Stimulated activated CD4-positive, alpha-beta T cell treated with anti-CD3 and anti-CD28 coated beads, Interleukin-4, amount 100 ng/mL, for 4 hours (primary cell): ENCODE measurements around the gene NPAS1.
"Not testable (repeated sequence)": the region's sequence is repeated elsewhere in the genome, so short reads cannot be mapped to it uniquely, and the experiment has no call there.

Experiments
- DNase-seq, 2 experiments: peaks; one replicate each; pipeline ENCODE4 v3.0.0-alpha.2; 2020

NPAS1 gene

GRCh38 chr19:46992699-46993535 is 26.7 kb upstream of the NPAS1 start:
- no peak for DNase-seq

GRCh38 chr19:46993622-46994021 is 26.0 kb upstream of the NPAS1 start:
- DNase-seq = no peak

- DNase-seq = no peak
These were observed 25.4 kb upstream of the NPAS1 start for GRCh38 chr19:46994141-46994686.

- no peak for DNase-seq
These were observed 24.1 kb upstream of the NPAS1 start for GRCh38 chr19:46995492-46995891.

GRCh38 chr19:46998445-46999125 is 21.1 kb upstream of the NPAS1 start:
- no peak for DNase-seq

- DNase-seq = no peak
These were observed 20.3 kb upstream of the NPAS1 start for GRCh38 chr19:46999377-46999776.

- DNase-seq = no peak
These were observed 19.8 kb upstream of the NPAS1 start for GRCh38 chr19:46999878-47000277.

- DNase-seq = no peak
These were observed 19.3 kb upstream of the NPAS1 start for GRCh38 chr19:47000373-47000772.

- DNase-seq = no peak
These were observed 18.1 kb upstream of the NPAS1 start for GRCh38 chr19:47001584-47001983.

- no peak for DNase-seq
These were observed 17.4 kb upstream of the NPAS1 start for GRCh38 chr19:47002106-47002766.

GRCh38 chr19:47002853-47003610 is 16.6 kb upstream of the NPAS1 start:
- DNase-seq = no peak

GRCh38 chr19:47003611-47004465 is 15.8 kb upstream of the NPAS1 start:
- DNase-seq = no peak

GRCh38 chr19:47005164-47005641 is 14.4 kb upstream of the NPAS1 start:
- no peak for DNase-seq

GRCh38 chr19:47005873-47006272 is 13.8 kb upstream of the NPAS1 start:
- DNase-seq = no peak

GRCh38 chr19:47006496-47006895 is 13.1 kb upstream of the NPAS1 start:
- DNase-seq = no peak

- DNase-seq = not testable (repeated sequence)
These were observed 9.1 kb upstream of the NPAS1 start for GRCh38 chr19:47010549-47010948.

GRCh38 chr19:47012617-47013016 is 7.0 kb upstream of the NPAS1 start:
- DNase-seq = no peak

GRCh38 chr19:47013041-47013517 is 6.6 kb upstream of the NPAS1 start:
- peak; percentile 36 to 62 for DNase-seq

GRCh38 chr19:47018923-47019322 is 714 bp upstream of the NPAS1 start:
- DNase-seq = no peak

- no peak for DNase-seq
These were observed 632 bp downstream of the NPAS1 start for GRCh38 chr19:47020132-47020805.

GRCh38 chr19:47020992-47021496 is 1.4 kb downstream of the NPAS1 start:
- DNase-seq = no peak
